Left lung (tissue), 10 donors: ENCODE measurements around the gene ZFYVE9. TPM values are rescaled to one million over a fixed set of nuclear protein-coding genes. Genes with fewer than 3 reads are reported as not detected.
A peak's percentile ranks its signal among the peaks of the same experiment; 100 is the strongest.

Experiments
- ATAC-seq: fragments of 200-7000 bp; cut with Tn5 transposase; one replicate; pipeline ENCODE4 v1.9.1; 2020; ENCODE audit warnings: moderate library complexity
- DNase-seq, 4 donors: peaks; one replicate each; pipeline ENCODE4 v3.0.0-alpha.2; 2013 to 2020
- H3K27ac ChIP-seq, 2 donors: fragments of 200-600 bp; sonication (generic) in 1 of 2; one replicate each; pipeline versions ENCODE4 v1.5.0 to v1.8.0; 2020 to 2021
- H3K27me3 ChIP-seq, 2 donors: fragments of 200-600 bp; sonication (generic) in 1 of 2; one replicate each; pipeline versions ENCODE4 v1.5.0 to v1.8.0; 2020 to 2021
- H3K36me3 ChIP-seq, 2 donors: fragments of 200-600 bp; sonication (generic) in 1 of 2; one replicate each; pipeline versions ENCODE4 v1.5.0 to v1.8.0; 2020 to 2021
- H3K4me1 ChIP-seq, 2 donors: fragments of 200-600 bp; one replicate each; pipeline ENCODE4 v1.8.0; 2021
- H3K4me3 ChIP-seq, 2 donors: fragments of 200-600 bp; sonication (generic) in 1 of 2; one replicate each; pipeline versions ENCODE4 v1.5.0 to v1.8.0; 2020 to 2021; ENCODE audit warnings: mild to moderate bottlenecking in 1 of 2
- H3K9me3 ChIP-seq, 2 donors: fragments of 200-600 bp; sonication (generic) in 1 of 2; one replicate each; pipeline versions ENCODE4 v1.5.0 to v1.8.0; 2020 to 2021
- CTCF ChIP-seq, 2 donors: fragments of 200-600 bp; sonication (generic) in 1 of 2; IDR thresholded peaks; one replicate each; pipeline versions ENCODE4 v1.5.0 to v1.8.0; 2021; ENCODE audit warnings: antibody characterized with exemption in 2 of 2
- intact Hi-C, 2 donors: fragments of 100-400 bp; cut with DNase I; formaldehyde crosslinking; loops; one replicate each; pipeline versions ENCODE4 v1.11.2 to v1.14.2; 2022
- polyA plus RNA-seq, 6 donors: library from polyadenylated mRNA; unstranded; fragments of 120-200 nt; gene quantifications; one replicate each; pipeline ENCODE4 v1.2.1, GENCODE V29; 2013; ENCODE audit not compliant: insufficient read length in 6 of 6
- total RNA-seq, 2 donors: library from RNA; stranded (reverse); fragmentation: NEBNext Ultra II Directional; extraction: Animal tissue kit (Norgen Biotek cat#: 25700); gene quantifications; one replicate each; pipeline ENCODE4 v1.2.1, GENCODE V29; 2021
- donor health status: DM: no; HTN: yes; CAD: no.
- donor health status: DM: no; HTN: no; CAD: no.

ZFYVE9 gene
- total and polyA plus RNA-seq, 8 donors: 15.2 to 38.1 (median 32.8) TPM

GRCh38 chr1:52357397-52357796 lies 215.5 kb downstream of the ZFYVE9 start:
- H3K4me3 ChIP-seq: no peak overlapping the region
- no peaks in the 10 kb centered on the region for H3K27me3 ChIP-seq
- TF ChIP-seq CTCF (IDR thresholded peaks at IDR 0.05): no peak
- no peaks in the 10 kb centered on the region for H3K4me1 ChIP-seq
- no peak overlapping the region for H3K27ac ChIP-seq
- intact Hi-C loops: no loop called here
- H3K9me3 ChIP-seq: no peaks in the 10 kb centered on the region
- DNase-seq (no peak), ATAC-seq (no peak)
- H3K36me3 ChIP-seq: peaks cover 0 to 100% of the 10 kb centered on the region in 2 donors

GRCh38 chr1:52358851-52359497 lies 217.1 kb downstream of the ZFYVE9 start:
- DNase-seq (no peak), ATAC-seq (no peak)
- Histone ChIP-seq H3K27me3 (no peaks in the 10 kb centered on the region), H3K36me3 (peaks cover 0 to 99% of the 10 kb centered on the region in 2 donors), H3K4me1 (no peaks in the 10 kb centered on the region), H3K9me3 (no peaks in the 10 kb centered on the region), H3K4me3 (no peak overlapping the region), H3K27ac (no peak overlapping the region)
- no peak for TF ChIP-seq CTCF (IDR thresholded peaks at IDR 0.05)
- intact Hi-C loops: no loop called here

- no peaks in the 10 kb centered on the region for H3K27me3 ChIP-seq
- peaks cover 0 to 93% of the 10 kb centered on the region in 2 donors for H3K36me3 ChIP-seq
- no peak for ATAC-seq
- DNase-seq: no peak
- no peaks in the 10 kb centered on the region for H3K9me3 ChIP-seq
- no peak overlapping the region for H3K4me3 ChIP-seq
- no peak overlapping the region for H3K27ac ChIP-seq
- peaks cover 8 to 9% of the 10 kb centered on the region in 2 donors for H3K4me1 ChIP-seq
- no peak for TF ChIP-seq CTCF (IDR thresholded peaks at IDR 0.05)
- intact Hi-C loops: no loop called here
Observed at GRCh38 chr1:52359676-52360594, 218.0 kb downstream of the ZFYVE9 start.

- DNase-seq (no peak), ATAC-seq (no peak)
- Histone ChIP-seq H3K27ac (no peak overlapping the region), H3K9me3 (no peaks in the 10 kb centered on the region), H3K4me3 (no peak overlapping the region), H3K27me3 (no peaks in the 10 kb centered on the region), H3K36me3 (peaks cover 0 to 86% of the 10 kb centered on the region in 2 donors), H3K4me1 (peaks cover 11 to 13% of the 10 kb centered on the region in 2 donors)
- no peak for TF ChIP-seq CTCF (IDR thresholded peaks at IDR 0.05)
- intact Hi-C loops: no loop called here
Observed at GRCh38 chr1:52360595-52360968, 218.7 kb downstream of the ZFYVE9 start.

GRCh38 chr1:52364235-52364839 lies 222.4 kb downstream of the ZFYVE9 start:
- H3K9me3 ChIP-seq: no peaks in the 10 kb centered on the region
- peaks cover 0 to 49% of the 10 kb centered on the region in 2 donors for H3K36me3 ChIP-seq
- TF ChIP-seq CTCF (IDR thresholded peaks at IDR 0.05): no peak
- peak overlapping the region in 1 of 2 donors; percentile 92 for H3K4me3 ChIP-seq
- peaks cover 11 to 32% of the 10 kb centered on the region in 2 donors for H3K4me1 ChIP-seq
- intact Hi-C loops: no loop called here
- H3K27ac ChIP-seq: peak overlapping the region in 1 of 2 donors; percentile 94
- ATAC-seq (no peak), DNase-seq (no peak)
- H3K27me3 ChIP-seq: peaks cover 0 to 6% of the 10 kb centered on the region in 2 donors
